Keratinocyte (primary cell): ENCODE results near the gene KIF26A. TPM values are rescaled to one million over a fixed set of nuclear protein-coding genes. Genes with fewer than 3 reads are reported as not detected.

Experiments used
- DNase-seq: peaks from one replicate; pipeline ENCODE4 v3.0.0-alpha.2; 2011; ENCODE audit warnings: low read depth, missing footprints, low spot score
- FAIRE-seq: peaks from 2 replicates; lab custom pipeline; 2011; peaks lifted over from hg19 to GRCh38; lab: Jason Lieb, UNC
- H2AFZ ChIP-seq: 2 replicates; pipeline ENCODE4 v1.6.0; 2012; ENCODE audit warnings: low read length, control low read depth, inconsistent platforms; ENCODE audit not compliant: control insufficient read depth
- H3K27ac ChIP-seq: 2 replicates; pipeline ENCODE4 v1.5.1; 2011; ENCODE audit warnings: low read length; ENCODE audit not compliant: control insufficient read depth, insufficient read depth
- H3K27me3 ChIP-seq: 3 replicates; pipeline ENCODE4 v1.6.0; 2011; ENCODE audit warnings: low read length; ENCODE audit not compliant: control insufficient read depth, insufficient read depth; ENCODE audit errors: extremely low read depth
- H3K36me3 ChIP-seq, 2 experiments: 2 replicates in 1 of 2; 3 replicates in 1 of 2; pipeline ENCODE4 v1.5.1; 2011; ENCODE audit warnings: low read length in 2 of 2, mild to moderate bottlenecking in 1 of 2; ENCODE audit not compliant: control insufficient read depth in 2 of 2, insufficient read depth in 2 of 2; ENCODE audit errors: extremely low read depth in 1 of 2
- H3K4me1 ChIP-seq: 3 replicates; pipeline ENCODE4 v1.5.1; 2011; ENCODE audit warnings: low read length; ENCODE audit not compliant: control insufficient read depth, insufficient read depth; ENCODE audit errors: extremely low read depth
- H3K4me2 ChIP-seq: 3 replicates; pipeline ENCODE4 v1.6.0; 2011; ENCODE audit warnings: low read depth, low read length; ENCODE audit not compliant: control insufficient read depth, insufficient read depth; ENCODE audit errors: extremely low read depth
- H3K4me3 ChIP-seq, 3 experiments: fragments of 200-600 bp in 1 of 3; sonication (generic) in 1 of 3; 2 replicates in 2 of 3; 3 replicates in 1 of 3; pipeline ENCODE4 v1.5.1; 2011 to 2016; ENCODE audit warnings: low read length in 3 of 3, mild to moderate bottlenecking in 3 of 3, control low read depth in 2 of 3, inconsistent platforms in 1 of 3, low read depth in 1 of 3, mixed read lengths in 1 of 3, mixed run types in 1 of 3, moderate library complexity in 1 of 3; ENCODE audit not compliant: control insufficient read depth in 2 of 3, insufficient read depth in 2 of 3; ENCODE audit errors: extremely low read depth in 1 of 3
- H3K79me2 ChIP-seq: 2 replicates; pipeline ENCODE4 v1.6.0; 2012; ENCODE audit warnings: low read length; ENCODE audit not compliant: control insufficient read depth, insufficient read depth
- H3K9ac ChIP-seq: 3 replicates; pipeline ENCODE4 v1.6.0; 2011; ENCODE audit warnings: low read length; ENCODE audit not compliant: control insufficient read depth, insufficient read depth; ENCODE audit errors: extremely low read depth
- H3K9me1 ChIP-seq: 3 replicates; pipeline ENCODE4 v1.6.0; 2011; ENCODE audit warnings: low read length; ENCODE audit not compliant: control insufficient read depth, insufficient read depth; ENCODE audit errors: extremely low read depth
- H3K9me3 ChIP-seq: 2 replicates; pipeline ENCODE4 v1.5.1; 2012; ENCODE audit warnings: low read depth, low read length; ENCODE audit not compliant: control insufficient read depth
- H4K20me1 ChIP-seq: 3 replicates; pipeline ENCODE4 v1.6.0; 2011; ENCODE audit warnings: low read length; ENCODE audit not compliant: control insufficient read depth, insufficient read depth; ENCODE audit errors: extremely low read depth
- CTCF ChIP-seq, 3 experiments: IDR thresholded peaks in 1 of 3; conservative IDR thresholded peaks in 1 of 3; optimal IDR thresholded peaks in 1 of 3; 2 replicates in 2 of 3; 3 replicates in 1 of 3; pipeline versions ENCODE3 to v1.5.1; 2011; ENCODE audit warnings: low read length in 3 of 3, mild to moderate bottlenecking in 3 of 3, moderate library complexity in 2 of 3, control low read depth in 1 of 3, inconsistent platforms in 1 of 3; ENCODE audit not compliant: insufficient read depth in 2 of 3; ENCODE audit errors: extremely low read depth in 1 of 3
- EZH2 ChIP-seq: IDR thresholded peaks from one replicate; pipeline ENCODE4 v1.6.1; 2012; ENCODE audit warnings: inconsistent platforms, mild to moderate bottlenecking, low read length, moderate library complexity
- dilution Hi-C: fragments of 300-500 bp; cut with MboI; formaldehyde crosslinking; loops from one replicate; pipeline ENCODE4 v1.7.0; 2020; ENCODE audit warnings: low sequenced_read_pairs; ENCODE audit not compliant: extremely low pct_ligation_motif_present
- polyA plus RNA-seq, 5 experiments: library from polyadenylated mRNA; depleted of rRNA in 3 of 5; stranded (reverse) in 3 of 5; stranded (forward) in 1 of 5; unstranded in 1 of 5; fragments of >200 nt; gene quantifications; 1 replicate in 1 of 5; 2 replicates in 3 of 5; 3 replicates in 1 of 5; pipeline versions ENCODE4 v1.2.1 to v1.2.3, GENCODE V29; 2011 to 2012; ENCODE audit warnings: missing spikeins in 2 of 5, low read depth in 1 of 5, low replicate concordance in 1 of 5

The KIF26A gene
- polyA plus RNA-seq, 1 donor (not counting 4 experiments of a cell fraction or from before 2014, with no cell fraction given) = 0.07 TPM

DNA sequence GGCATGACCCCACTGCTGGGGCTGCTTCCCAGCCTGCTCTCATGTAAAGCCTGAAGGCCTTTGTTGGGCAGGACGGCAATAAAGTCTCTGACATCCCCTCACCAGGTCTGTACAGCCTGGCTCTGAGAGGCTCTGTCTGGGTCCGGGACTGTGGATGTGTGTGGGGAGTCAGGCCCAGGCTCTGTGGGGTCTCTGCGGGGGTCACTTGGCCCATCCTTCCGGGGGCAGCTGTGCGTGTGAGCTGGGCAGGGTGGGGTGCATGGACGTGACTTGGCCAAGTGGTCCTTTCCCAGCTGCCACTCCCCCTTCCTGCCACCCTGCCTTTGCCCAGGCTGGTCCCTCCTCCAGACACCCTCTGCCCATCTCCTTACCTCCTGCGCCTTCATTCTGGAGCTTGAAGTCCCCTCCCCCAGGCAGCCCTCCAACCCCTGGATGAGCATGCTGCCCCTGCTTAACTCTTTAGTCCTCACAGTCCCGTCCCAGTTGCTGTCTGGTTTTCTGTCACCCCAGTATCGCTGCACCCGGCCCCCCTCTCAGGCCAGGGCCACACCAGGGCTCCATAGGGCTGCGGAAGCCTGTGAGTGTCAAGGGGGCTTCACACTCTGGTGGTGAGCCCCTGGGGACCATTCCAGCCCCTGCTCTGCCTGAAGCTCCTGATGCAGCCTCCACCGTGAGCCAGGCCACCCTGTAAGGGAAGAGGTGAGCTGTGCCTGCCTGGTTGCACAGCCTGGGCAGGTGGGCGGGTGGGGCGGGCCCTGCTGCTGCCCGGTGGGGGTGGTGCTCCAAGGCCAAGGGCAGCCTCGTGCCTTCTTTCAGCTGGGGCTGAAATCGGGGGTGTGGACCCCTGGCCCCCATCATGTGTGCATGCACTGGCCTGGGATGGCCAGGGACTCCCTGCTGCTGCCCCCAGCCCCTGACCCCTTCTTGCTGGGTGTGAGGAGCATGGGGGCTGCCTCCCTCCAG, 25.5 kb upstream of the KIF26A start:
- no peaks in the 10 kb centered on the region for H3K36me3 ChIP-seq
- H3K27ac ChIP-seq = no peak overlapping the region
- no peak overlapping the region for H3K4me3 ChIP-seq
- no peaks in the 10 kb centered on the region for H3K79me2 ChIP-seq
- no peaks in the 10 kb centered on the region for H3K9me3 ChIP-seq
- H2AFZ ChIP-seq = no peak overlapping the region
- H3K9me1 ChIP-seq = no peaks in the 10 kb centered on the region
- H3K4me1 ChIP-seq = peaks cover 23% of the 10 kb centered on the region
- DNase-seq (no peak), FAIRE-seq (no peak)
- H3K9ac ChIP-seq = no peak overlapping the region
- H3K4me2 ChIP-seq = no peak overlapping the region
- H3K27me3 ChIP-seq = peaks cover 9% of the 10 kb centered on the region
- dilution Hi-C loops = no loop called here
- TF ChIP-seq EZH2 = no peak
- TF ChIP-seq CTCF (optimal IDR thresholded peaks at IDR 0.05 in 1 of 3, IDR thresholded peaks at IDR 0.05 in 1 of 3, conservative IDR thresholded peaks at IDR 0.05 in 1 of 3; ENCODE audit: extremely low read depth in 1 of 3, insufficient read depth in 2 of 3, low read length in 3 of 3) = no peak
- H4K20me1 ChIP-seq = peaks cover 3% of the 10 kb centered on the region

DNA sequence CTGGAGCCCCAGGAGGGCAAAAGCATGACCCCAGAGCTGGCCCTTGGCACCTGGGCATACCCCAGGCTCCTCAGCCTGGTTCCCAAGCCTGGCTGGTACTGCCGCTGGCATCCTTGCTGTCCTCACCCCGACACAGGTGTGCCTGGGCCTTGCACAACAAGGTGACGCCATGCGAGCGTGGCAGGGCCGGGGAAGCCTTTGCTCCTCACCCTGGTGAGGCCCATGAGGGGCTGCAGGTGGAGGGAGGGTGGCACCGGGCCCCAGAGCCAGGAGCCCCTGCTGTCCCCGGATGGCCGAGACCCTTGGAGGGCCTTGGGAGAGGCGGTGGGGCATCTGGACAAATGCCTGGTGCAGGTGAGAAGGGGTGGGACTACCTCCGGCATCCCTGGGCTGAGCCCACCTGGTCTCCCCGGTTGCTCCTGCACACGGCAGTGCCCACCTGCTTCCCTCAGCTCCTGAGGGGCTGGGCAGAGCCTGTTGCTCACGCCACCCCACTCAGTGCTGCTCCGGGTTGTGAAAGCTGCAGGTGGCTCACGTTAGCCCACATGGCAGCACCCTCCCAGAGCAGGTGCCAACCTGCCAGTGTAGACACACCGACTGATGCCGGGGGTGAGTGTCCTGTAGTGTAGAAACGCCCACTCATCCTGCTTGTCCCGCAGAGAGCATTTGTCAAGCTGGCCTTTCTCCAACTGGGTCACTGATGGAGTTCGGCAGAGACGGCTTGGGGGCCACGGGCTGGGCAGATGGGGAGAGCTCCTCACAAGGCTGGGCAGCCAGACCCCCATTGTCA, 24.6 kb upstream of the KIF26A start:
- no peak overlapping the region for H2AFZ ChIP-seq
- peaks cover 14% of the 10 kb centered on the region for H3K4me1 ChIP-seq
- no peaks in the 10 kb centered on the region for H3K36me3 ChIP-seq
- H3K9me3 ChIP-seq = no peaks in the 10 kb centered on the region
- TF ChIP-seq EZH2 = no peak
- DNase-seq (no peak), FAIRE-seq (no peak)
- no peaks in the 10 kb centered on the region for H3K9me1 ChIP-seq
- H3K27ac ChIP-seq = no peak overlapping the region
- H3K4me3 ChIP-seq = no peak overlapping the region
- H3K9ac ChIP-seq = no peak overlapping the region
- no peak overlapping the region for H3K4me2 ChIP-seq
- H3K79me2 ChIP-seq = no peaks in the 10 kb centered on the region
- dilution Hi-C loops = no loop called here
- peaks cover 17% of the 10 kb centered on the region for H3K27me3 ChIP-seq
- H4K20me1 ChIP-seq = peaks cover 3% of the 10 kb centered on the region
